H1 (cell line): ENCODE results near the gene DOK6. TPM values are rescaled to one million over a fixed set of nuclear protein-coding genes. Genes with fewer than 3 reads are reported as not detected.

ENCODE experiments used
- HDAC2 ChIP-seq, 2 experiments: fragments of 300-600 bp in 1 of 2; sonication (generic) in 1 of 2; IDR thresholded peaks; 2 replicates each; pipeline ENCODE4 v1.6.1; 2011 to 2012; ENCODE audit warnings: low read depth in 2 of 2, low read length in 2 of 2, mild to moderate bottlenecking in 2 of 2, moderate library complexity in 2 of 2, borderline replicate concordance in 1 of 2, inconsistent platforms in 1 of 2
- KDM5A ChIP-seq: fragments of 200-600 bp; IDR thresholded peaks from 2 replicates; pipeline ENCODE4 v1.7.1; 2012; ENCODE audit warnings: mild to moderate bottlenecking, low read length, inconsistent platforms, mixed read lengths
- SIN3A ChIP-seq, 2 experiments: IDR thresholded peaks in 1 of 2; conservative IDR thresholded peaks in 1 of 2; 2 replicates each; pipeline ENCODE4 v1.6.1; 2011 to 2012; ENCODE audit warnings: low read length in 2 of 2, improper control_type of control experiment in 1 of 2, low read depth in 1 of 2, mild to moderate bottlenecking in 1 of 2
- TCF12 ChIP-seq: IDR thresholded peaks from 2 replicates; pipeline ENCODE4 v1.6.1; 2011; ENCODE audit warnings: low read depth, mild to moderate bottlenecking, low read length
- polyA plus RNA-seq, 7 experiments: library from polyadenylated mRNA; depleted of rRNA in 3 of 7; stranded (reverse) in 5 of 7; unstranded in 2 of 7; fragments of >200 nt in 5 of 7; fragments of 200-250 nt in 2 of 7; gene quantifications; 1 replicate in 5 of 7; 2 replicates in 1 of 7; 4 replicates in 1 of 7; pipeline versions ENCODE4 v1.2.1 to v1.2.3, GENCODE V29; 2011 to 2013; ENCODE audit warnings: missing spikeins in 2 of 7, mixed read lengths in 2 of 7
- total RNA-seq: library from RNA; stranded (reverse); fragmentation: NEBNext Ultra II Directional; extraction: Animal tissue kit (Norgen Biotek cat#: 25700); gene quantifications from 2 replicates; pipeline ENCODE4 v1.2.1, GENCODE V29; 2021

DOK6 gene
- total and polyA plus RNA-seq, 2 of the 8 experiments (the other 6 are each of a cell fraction or from before 2014, with no cell fraction given), result 0.33 to 0.50 TPM

DNA sequence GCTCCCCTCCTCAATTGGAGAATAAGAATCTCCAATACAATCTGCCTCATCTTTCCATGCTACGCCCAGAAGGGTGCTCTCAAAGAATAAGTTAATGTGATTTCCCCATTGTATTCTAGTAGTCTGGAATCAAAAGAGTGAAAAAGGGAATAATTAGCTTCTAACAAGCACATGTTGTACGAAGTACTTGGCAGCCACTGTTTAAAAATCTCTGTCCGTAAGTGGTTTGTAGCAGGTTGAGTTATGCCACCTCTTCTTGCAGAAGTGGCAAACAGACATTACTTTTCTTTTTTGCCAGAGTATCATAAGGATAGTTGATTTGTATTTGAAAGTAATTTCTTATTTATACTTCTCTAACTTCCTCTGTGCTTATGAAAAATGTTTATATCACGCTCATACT lies 362.3 kb downstream of the DOK6 start (continued):
- TF ChIP-seq SIN3A (conservative IDR thresholded peaks at IDR 0.05 in 1 of 2, IDR thresholded peaks at IDR 0.05 in 1 of 2; ENCODE audit: low read depth in 1 of 2, low read length in 2 of 2) (no peak), KDM5A (no peak), HDAC2 (IDR thresholded peaks at IDR 0.05; ENCODE audit: borderline replicate concordance in 1 of 2, low read depth in 2 of 2, low read length in 2 of 2) (no peak), TCF12 (no peak)
